Activated effector memory CD4-positive, alpha-beta T cell treated with anti-CD3 and anti-CD28 coated beads, Interleukin-2, amount 50 U/mL, for 16 hours (primary cell): ENCODE results near the gene ACSL4.
"Not testable (repeated sequence)": the region's sequence is repeated elsewhere in the genome, so short reads cannot be mapped to it uniquely, and the experiment has no call there.

Experiments used
- DNase-seq: peaks from one replicate; pipeline ENCODE4 v3.0.0-alpha.2; 2020

The ACSL4 gene

GRCh38 chrX:109728173-109728535 is 4.9 kb downstream of the ACSL4 start:
- no peak for DNase-seq

DNA sequence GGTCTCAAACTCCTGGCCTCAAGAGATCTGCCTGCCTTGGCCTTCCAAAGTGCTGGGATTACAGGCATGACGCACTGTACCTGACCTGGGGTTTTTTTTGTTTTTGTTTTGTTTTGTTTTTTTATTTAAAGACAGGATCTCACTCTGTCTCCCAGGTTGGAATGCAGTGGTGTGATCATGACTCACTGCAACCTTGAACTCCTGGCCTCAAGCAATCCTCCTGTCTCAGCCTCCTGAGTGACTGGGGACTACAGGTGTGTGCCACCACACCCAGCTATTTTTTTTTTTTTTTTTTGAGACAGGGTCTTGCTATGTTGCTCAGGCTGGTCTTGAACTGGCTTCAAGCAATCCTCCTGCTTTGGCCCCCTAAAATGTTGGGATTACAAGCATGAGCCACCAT is 8.1 kb downstream of the ACSL4 start:
- DNase-seq = not testable (repeated sequence)

GRCh38 chrX:109720947-109721346 is 12.1 kb downstream of the ACSL4 start:
- DNase-seq = no peak

DNA sequence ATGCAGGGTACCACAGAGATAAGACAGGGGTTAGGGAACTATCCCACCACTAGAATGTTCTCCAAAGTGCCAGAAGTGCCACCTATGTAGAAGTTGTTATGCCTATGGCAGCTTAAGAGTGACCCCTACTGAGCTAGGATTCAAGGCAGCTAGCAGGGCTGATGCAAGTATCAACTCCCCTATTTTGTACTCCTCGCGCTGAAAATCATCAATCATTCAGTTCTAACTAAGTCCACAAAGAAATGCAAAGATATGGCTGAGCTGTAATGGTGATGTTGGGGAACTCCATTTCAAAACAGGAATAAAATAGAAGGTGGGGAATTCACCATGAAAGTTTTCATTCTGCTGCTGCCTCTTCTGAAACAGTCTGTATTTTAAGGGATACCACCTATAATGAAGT is 13.8 kb downstream of the ACSL4 start:
- DNase-seq = no peak

DNA sequence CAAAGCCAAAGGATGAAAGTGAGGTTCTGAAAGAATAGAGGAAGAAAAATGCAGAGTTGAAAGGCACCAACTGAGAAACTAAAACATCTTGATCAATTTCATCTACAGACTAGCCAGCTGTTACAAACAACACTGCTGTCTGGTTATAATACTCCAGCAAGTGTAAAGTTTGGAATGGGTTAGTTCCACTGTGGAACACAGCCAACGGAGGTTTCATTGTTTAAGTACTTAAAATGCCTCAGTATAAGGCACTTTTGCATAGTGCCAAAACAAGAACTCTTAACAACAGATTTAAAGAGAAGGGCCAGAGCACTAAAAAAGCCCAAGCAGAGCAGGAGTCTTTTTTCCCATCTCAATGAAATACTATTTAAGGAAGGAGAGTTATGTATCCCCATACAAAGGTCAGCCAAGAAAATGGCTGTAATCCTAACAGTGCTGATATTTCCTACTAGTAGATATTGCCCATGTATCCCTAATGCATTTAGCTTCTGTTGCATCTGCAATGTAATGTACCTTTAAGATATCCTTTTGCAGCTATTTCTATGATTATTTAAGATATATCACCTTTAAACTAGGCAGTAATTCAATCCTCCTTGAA is 16.5 kb downstream of the ACSL4 start:
- no peak for DNase-seq

GRCh38 chrX:109714340-109714958 is 18.6 kb downstream of the ACSL4 start:
- no peak for DNase-seq

- DNase-seq = no peak
Measured at GRCh38 chrX:109710181-109710580, 22.9 kb downstream of the ACSL4 start.

GRCh38 chrX:109709129-109709631 is 23.9 kb downstream of the ACSL4 start:
- no peak for DNase-seq

GRCh38 chrX:109707720-109708119 is 25.3 kb downstream of the ACSL4 start:
- no peak for DNase-seq

DNA sequence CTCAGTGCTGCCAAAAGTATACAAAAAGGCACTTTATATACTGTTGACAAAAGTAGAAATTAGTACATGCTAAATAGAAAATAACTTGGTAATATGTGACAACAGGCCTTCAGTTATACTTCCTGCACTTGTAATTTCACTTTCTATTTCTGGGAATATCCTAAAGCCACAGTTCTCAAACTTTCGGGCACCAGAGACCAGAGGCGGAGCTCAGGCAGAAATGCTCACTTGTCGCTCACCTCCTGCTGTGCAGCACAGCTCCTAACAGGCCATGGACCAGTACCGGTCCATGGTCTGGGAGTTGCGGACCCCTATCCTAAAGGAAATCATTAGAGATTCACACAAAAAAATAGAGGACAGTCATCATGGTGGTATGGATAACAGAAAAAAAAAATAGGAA is 25.7 kb downstream of the ACSL4 start:
- DNase-seq = no peak

DNA sequence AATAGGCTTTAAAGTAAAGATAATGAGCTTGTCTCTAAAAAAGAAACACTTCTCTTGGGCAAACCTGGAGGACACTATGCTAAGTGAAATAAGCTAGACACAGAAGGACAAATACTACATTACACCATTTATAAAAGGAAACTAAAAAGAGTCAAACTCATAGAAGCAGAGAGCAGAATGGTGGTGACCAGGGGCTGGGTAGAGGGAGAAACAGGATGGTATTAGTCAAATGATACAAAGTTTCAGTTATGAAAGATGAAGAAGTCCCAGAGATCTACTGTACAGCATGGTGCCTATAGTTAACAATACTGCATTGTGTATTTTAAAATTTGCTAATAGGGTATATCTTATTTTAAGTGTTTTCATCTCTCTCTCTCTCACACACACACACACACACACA is 28.5 kb downstream of the ACSL4 start:
- no peak for DNase-seq

DNA sequence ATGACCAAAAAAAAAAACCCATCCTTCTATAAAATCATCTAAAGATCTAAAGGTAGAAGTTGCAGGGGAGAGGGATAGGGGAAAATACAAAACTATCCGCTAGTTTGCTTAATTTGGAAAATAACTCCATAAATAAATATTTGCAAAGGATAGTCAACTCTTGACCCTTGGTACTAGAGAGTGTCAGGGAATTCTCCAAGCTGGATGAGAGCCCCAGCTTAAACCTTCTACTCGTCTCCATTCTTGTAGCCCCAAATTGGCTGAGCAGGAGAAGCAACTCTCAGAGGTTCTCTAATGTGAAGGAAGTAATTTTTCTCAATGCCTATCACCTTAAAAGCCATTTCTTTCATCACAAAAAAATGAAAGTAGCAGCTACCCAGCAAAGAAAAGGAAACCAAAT is 35.2 kb downstream of the ACSL4 start:
- no peak for DNase-seq

DNA sequence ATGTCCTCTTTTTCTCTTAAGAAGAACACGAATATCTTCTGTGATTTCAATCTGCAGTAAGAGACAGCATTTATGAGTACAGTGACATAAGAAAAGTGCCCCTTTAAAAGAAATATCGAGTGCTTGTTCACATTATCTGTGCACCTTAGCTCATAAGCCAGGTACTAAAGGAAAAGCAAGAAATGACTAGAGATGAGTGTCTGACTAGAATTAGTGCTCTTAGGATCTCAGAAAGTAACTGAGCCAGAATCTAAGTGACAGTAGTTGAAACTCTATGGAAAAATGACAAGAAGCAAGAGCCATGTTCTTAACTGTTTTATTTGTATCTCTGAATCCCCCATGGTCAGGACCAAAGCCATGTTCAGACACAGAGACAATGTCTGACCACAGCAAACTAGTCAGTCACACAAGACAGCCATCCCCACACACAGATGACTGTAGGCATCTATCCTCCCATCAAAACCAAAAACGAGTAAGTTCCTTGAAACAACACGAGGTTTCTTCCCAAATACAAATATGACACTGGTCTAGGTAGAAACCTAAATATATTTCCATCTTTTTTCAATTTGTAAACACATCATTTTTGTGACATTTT is 36.8 kb downstream of the ACSL4 start:
- no peak for DNase-seq

DNA sequence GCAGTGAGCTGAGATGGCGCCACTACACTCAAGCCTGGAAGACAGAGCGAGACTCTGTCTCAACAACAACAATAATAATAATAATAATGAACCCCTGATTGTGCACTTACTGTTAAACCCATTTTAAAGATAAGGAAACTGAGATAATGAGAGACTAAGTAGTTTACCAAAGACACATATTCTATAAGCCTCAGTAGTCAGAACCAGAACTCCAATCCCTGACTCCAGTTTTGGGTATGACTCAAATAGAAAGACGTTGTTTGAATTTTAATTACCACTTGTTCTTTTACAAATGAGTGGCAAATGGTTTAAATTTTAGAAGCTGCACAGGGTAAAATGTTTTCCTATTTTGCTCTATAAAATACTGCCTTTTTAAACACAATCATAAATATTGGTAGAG is 37.4 kb downstream of the ACSL4 start:
- no peak for DNase-seq

- no peak for DNase-seq
Measured at GRCh38 chrX:109691752-109692151, 41.3 kb downstream of the ACSL4 start.

DNA sequence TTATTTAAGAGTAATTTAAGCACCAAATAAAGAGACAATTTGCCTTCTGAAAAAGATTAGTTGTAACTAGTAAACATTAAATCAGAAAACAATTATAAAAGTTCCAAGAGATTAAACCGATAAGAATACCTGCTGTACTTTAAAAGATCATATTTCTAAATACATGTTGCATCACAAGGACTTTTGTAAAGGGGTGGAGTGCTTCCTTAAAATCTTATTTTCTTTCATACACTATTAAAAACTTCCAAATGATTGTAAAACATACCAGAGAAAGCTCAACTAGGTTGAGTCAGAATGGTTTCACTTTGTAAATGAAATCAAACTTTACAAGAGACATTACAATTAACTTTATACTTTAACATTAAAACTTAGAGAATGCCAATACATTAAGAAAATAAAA is 41.8 kb downstream of the ACSL4 start:
- DNase-seq = no peak

DNA sequence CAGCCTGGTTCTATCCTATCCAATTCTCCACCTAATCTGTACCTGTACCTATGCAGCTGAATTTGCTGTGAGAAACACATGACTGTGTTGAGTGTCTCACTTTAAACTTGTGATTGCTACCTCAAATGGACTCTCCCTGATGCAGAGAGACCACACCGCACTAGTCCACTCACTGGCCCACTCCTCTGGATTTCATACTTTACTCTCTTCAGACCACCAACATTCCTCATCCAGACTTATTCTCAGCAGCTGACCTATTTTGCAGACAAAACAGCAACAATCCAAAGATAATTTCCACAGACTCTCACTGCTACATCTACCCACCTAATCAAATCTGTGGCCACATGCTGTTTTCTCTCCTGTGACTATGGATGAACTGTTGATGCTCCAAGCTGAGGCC is 45.2 kb downstream of the ACSL4 start:
- DNase-seq = no peak

GRCh38 chrX:109685656-109686078 is 47.4 kb downstream of the ACSL4 start:
- no peak for DNase-seq

DNA sequence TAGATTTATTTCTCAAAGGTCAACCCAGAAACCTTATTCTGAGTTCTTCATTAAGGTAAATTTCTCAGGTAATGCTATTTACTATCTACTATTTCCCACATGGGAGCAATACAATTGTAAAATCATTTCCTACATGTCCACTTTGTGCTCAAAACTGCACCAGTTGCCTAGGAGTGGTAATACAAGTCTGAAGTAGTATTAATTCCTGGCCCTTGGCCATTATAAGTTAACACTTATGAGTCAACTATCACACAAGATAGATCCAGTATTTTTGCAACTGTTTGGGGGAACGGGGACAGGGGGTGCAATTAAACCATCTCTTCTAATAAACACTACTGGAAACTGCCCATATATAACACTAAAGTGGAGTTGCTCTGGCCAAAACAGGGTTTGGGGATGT is 48.9 kb downstream of the ACSL4 start:
- no peak for DNase-seq

GRCh38 chrX:109681475-109682081 is 51.5 kb downstream of the ACSL4 start:
- no peak for DNase-seq

- DNase-seq = no peak
Measured at GRCh38 chrX:109679820-109680219, 53.2 kb downstream of the ACSL4 start.

GRCh38 chrX:109672239-109672638 is 60.8 kb downstream of the ACSL4 start:
- DNase-seq = no peak

GRCh38 chrX:109671170-109671569 is 61.9 kb downstream of the ACSL4 start:
- not testable (repeated sequence) for DNase-seq

DNA sequence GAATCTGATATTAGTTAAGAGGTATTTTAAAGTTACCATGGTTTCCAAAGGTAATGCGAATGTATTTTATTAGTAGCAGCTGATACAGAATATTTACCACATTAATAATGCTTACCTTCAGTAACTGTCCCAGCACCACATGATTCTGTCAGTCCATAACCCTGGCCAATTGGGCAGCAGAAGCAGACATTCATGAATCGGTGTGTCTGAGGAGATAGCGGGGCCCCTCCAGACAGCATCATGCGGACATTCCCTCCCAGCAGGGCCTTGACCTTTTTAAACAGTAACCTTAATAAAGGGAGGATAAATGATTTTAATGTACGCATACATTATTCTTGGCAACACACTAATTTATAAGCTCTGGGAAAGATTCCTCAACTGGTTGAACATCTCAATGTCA is 65.1 kb downstream of the ACSL4 start:
- DNase-seq = no peak
